ENCODE measurements around the gene CXCL9. TPM values are rescaled to one million over a fixed set of nuclear protein-coding genes. Genes with fewer than 3 reads are reported as not detected.
"Not testable (repeated sequence)": the region's sequence is repeated elsewhere in the genome, so short reads cannot be mapped to it uniquely, and the experiment has no call there.

Gene CXCL9
- total RNA-seq, 1 experiment from 2014 or later = not detected

DNA sequence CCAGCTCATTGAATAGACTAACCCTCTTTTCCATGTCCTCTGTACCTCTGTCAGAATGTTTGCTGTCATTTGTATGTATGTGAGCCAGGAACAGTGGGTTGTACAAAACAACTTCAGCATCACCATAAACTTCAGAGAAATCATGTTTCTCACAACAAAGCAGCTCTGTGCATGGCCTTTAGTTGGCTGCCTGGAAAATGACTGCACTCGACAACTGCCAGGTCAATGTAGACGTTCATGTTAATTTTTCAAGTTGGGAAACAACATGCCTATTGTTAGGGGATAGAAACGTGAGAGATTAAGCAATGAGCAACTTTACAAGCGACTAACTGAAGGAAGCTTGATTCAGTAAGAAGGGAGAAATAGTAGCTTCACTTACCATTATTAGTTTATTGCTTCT, 46.4 kb upstream of the CXCL9 start:
- ATAC-seq = no peak
- no peak overlapping the region for H2AFZ ChIP-seq (ENCODE audit: low read length)
- no peak overlapping the region for H3K4me3 ChIP-seq (ENCODE audit: low read length)
- no peaks in the 10 kb centered on the region for H3K36me3 ChIP-seq (ENCODE audit: low read depth, low read length)
- no peaks in the 10 kb centered on the region for H4K20me1 ChIP-seq (ENCODE audit: low read length)
- H3F3A ChIP-seq (ENCODE audit: low read length, unreplicated experiment) = no peaks in the 10 kb centered on the region
- H3K9me2 ChIP-seq (replicated peaks; ENCODE audit: low read length) = no peaks in the 10 kb centered on the region
- intact Hi-C loops (cut with micrococcal nuclease) = no loop called here
- H3K9me3 ChIP-seq (ENCODE audit: low read length) = no peaks in the 10 kb centered on the region
- no peak overlapping the region for H3K9ac ChIP-seq (ENCODE audit: low read length)
- H3K27me3 ChIP-seq (ENCODE audit: low read length) = 0 out of 2 replicates have a peak, but pooled peaks cover 4% of the 10 kb centered on the region
- H3K4me2 ChIP-seq (ENCODE audit: low read length) = no peak overlapping the region
- H3K79me2 ChIP-seq (ENCODE audit: low read length) = no peaks in the 10 kb centered on the region
- TF ChIP-seq, protein P1, sequence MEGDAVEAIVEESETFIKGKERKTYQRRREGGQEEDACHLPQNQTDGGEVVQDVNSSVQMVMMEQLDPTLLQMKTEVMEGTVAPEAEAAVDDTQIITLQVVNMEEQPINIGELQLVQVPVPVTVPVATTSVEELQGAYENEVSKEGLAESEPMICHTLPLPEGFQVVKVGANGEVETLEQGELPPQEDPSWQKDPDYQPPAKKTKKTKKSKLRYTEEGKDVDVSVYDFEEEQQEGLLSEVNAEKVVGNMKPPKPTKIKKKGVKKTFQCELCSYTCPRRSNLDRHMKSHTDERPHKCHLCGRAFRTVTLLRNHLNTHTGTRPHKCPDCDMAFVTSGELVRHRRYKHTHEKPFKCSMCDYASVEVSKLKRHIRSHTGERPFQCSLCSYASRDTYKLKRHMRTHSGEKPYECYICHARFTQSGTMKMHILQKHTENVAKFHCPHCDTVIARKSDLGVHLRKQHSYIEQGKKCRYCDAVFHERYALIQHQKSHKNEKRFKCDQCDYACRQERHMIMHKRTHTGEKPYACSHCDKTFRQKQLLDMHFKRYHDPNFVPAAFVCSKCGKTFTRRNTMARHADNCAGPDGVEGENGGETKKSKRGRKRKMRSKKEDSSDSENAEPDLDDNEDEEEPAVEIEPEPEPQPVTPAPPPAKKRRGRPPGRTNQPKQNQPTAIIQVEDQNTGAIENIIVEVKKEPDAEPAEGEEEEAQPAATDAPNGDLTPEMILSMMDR (conservative IDR thresholded peaks at IDR 0.05; ENCODE audit: low read depth, low read length) = no peak
- TF ChIP-seq EZH2phosphoT487 (IDR thresholded peaks at IDR 0.05; ENCODE audit: borderline replicate concordance, low read length) (no peak), EZH2 (IDR thresholded peaks at IDR 0.05; ENCODE audit: low read length, unreplicated experiment) (no peak)
- POLR2A ChIA-PET (ENCODE audit: unreplicated experiment) = interaction anchor here (0.6 kb wide), 1 partner anchor 190 kb away, joined by 3 read pairs; no protein-coding TSS in a partner anchor
- BruUV-seq (replicated peaks) = no TSS peak
- H3K27ac ChIP-seq (ENCODE audit: low read length) = no peak overlapping the region
- DNase-seq = no peak
- CTCF ChIA-PET = no interaction called here
- H3K4me1 ChIP-seq (ENCODE audit: insufficient read depth, low read length) = peaks cover 3% of the 10 kb centered on the region; the same call in 1 of the 2 replicates

DNA sequence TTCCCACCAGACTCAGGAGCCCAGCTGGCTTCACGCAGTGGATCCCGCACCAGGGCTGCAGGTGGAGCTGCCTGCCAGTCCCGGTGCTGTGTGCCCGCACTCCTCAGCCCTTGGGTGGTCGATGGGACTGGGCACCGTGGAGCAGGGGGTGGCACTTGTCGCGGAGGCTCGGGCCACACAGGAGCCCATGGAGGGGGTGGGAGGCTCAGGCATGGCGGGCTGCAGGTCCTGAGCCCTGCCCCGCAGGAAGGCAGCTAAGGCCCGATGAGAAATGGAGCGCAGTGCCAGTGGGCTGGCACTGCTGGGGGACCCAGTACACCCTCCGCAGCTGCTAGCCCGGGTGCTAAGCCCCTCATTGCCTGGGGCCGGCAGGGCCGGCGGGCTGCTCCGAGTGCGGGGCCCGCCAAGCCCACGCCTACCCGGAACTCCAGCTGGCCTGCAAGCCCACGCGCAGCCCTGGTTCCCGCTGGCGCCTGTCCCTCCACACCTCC, 43.3 kb upstream of the CXCL9 start:
- H3K79me2 ChIP-seq (ENCODE audit: low read length); intact Hi-C loops (cut with micrococcal nuclease); CTCF ChIA-PET; H3F3A ChIP-seq (ENCODE audit: low read length, unreplicated experiment); H3K36me3 ChIP-seq (ENCODE audit: low read depth, low read length); H3K27me3 ChIP-seq (ENCODE audit: low read length); H3K9ac ChIP-seq (ENCODE audit: low read length); ATAC-seq; POLR2A ChIA-PET (ENCODE audit: unreplicated experiment); BruUV-seq (replicated peaks); H3K9me2 ChIP-seq (replicated peaks; ENCODE audit: low read length); H3K4me2 ChIP-seq (ENCODE audit: low read length); H3K4me1 ChIP-seq (ENCODE audit: insufficient read depth, low read length); H3K4me3 ChIP-seq (ENCODE audit: low read length); DNase-seq; H2AFZ ChIP-seq (ENCODE audit: low read length); H3K9me3 ChIP-seq (ENCODE audit: low read length); H4K20me1 ChIP-seq (ENCODE audit: low read length); H3K27ac ChIP-seq (ENCODE audit: low read length): not testable (repeated sequence)

DNA sequence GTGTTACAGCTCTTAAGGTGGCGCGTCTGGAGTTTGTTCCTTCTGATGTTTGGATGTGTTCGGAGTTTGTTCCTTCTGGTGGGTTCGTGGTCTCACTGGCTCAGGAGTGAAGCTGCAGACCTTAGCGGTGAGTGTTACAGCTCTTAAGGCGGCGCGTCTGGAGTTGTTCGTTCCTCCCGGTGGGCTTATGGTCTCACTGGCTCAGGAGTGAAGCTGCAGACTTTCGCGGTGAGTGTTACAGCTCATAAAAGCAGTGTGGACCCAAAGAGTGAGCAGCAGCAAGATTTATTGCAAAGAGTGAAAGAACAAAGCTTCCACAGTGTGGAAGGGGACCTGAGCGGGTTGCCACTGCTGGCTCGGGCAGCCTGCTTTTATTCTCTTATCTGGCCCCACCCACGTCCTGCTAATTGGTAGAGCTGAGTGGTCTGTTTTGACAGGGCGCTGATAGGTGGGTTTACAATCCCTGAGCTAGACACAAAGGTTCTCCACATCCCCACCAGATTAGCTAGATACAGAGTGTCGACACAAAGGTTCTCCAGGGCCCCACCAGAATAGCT, 42.6 kb upstream of the CXCL9 start:
- BruUV-seq (replicated peaks); H3K79me2 ChIP-seq (ENCODE audit: low read length); H3K27ac ChIP-seq (ENCODE audit: low read length); DNase-seq; H3K9me2 ChIP-seq (replicated peaks; ENCODE audit: low read length); intact Hi-C loops (cut with micrococcal nuclease); H3K9ac ChIP-seq (ENCODE audit: low read length); H3K4me3 ChIP-seq (ENCODE audit: low read length); H3K36me3 ChIP-seq (ENCODE audit: low read depth, low read length); CTCF ChIA-PET; H4K20me1 ChIP-seq (ENCODE audit: low read length); H2AFZ ChIP-seq (ENCODE audit: low read length); H3K4me2 ChIP-seq (ENCODE audit: low read length); POLR2A ChIA-PET (ENCODE audit: unreplicated experiment); H3K9me3 ChIP-seq (ENCODE audit: low read length); H3F3A ChIP-seq (ENCODE audit: low read length, unreplicated experiment); H3K4me1 ChIP-seq (ENCODE audit: insufficient read depth, low read length); ATAC-seq; H3K27me3 ChIP-seq (ENCODE audit: low read length): not testable (repeated sequence)

DNA sequence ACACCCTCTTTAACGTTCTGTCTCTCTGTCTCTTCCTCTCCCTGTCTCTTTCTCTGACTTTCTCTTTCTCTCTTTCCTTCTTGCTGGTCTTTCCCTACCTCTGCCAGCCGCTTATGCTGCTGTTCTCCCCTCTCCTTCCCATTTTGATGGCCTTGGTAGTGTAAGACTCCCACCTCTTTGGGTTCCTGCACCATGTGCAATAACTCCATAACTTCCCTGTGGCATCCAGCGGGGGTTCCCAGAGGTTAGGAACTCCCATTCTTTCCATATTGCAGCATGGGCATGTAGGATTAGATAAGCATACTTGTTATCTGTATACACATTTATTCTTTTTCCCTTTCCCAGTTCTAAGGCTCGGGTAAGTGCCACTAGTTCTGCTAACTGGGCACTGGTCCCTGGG, 37.4 kb upstream of the CXCL9 start:
- H3K4me2 ChIP-seq (ENCODE audit: low read length); ATAC-seq; H3K27ac ChIP-seq (ENCODE audit: low read length); CTCF ChIA-PET; H3K79me2 ChIP-seq (ENCODE audit: low read length); BruUV-seq (replicated peaks); H3K9me3 ChIP-seq (ENCODE audit: low read length); H3K4me1 ChIP-seq (ENCODE audit: insufficient read depth, low read length); H4K20me1 ChIP-seq (ENCODE audit: low read length); H3K9ac ChIP-seq (ENCODE audit: low read length); DNase-seq; H3K36me3 ChIP-seq (ENCODE audit: low read depth, low read length); intact Hi-C loops (cut with micrococcal nuclease); H3K27me3 ChIP-seq (ENCODE audit: low read length); POLR2A ChIA-PET (ENCODE audit: unreplicated experiment); H3F3A ChIP-seq (ENCODE audit: low read length, unreplicated experiment); H3K9me2 ChIP-seq (replicated peaks; ENCODE audit: low read length); H2AFZ ChIP-seq (ENCODE audit: low read length); H3K4me3 ChIP-seq (ENCODE audit: low read length): not testable (repeated sequence)

DNA sequence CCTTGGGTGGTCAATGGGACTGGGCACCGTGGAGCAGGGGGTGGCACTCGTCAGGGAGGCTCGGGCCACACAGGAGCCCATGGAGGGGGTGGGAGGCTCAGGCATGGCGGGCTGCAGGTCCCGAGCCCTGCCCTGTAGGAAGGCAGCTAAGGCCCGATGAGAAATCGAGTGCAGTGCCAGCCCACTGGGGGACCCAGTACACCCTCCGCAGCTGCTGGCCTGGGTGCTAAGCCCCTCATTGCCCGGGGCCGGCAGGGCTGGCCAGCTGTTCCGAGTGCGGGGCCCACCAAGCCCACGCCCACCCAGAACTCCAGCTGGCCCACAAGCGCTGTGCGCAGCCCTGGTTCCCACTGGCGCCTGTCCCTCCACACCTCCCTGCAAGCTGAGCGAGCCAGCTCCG, 36.0 kb upstream of the CXCL9 start:
- H4K20me1 ChIP-seq (ENCODE audit: low read length); BruUV-seq (replicated peaks); H3K27me3 ChIP-seq (ENCODE audit: low read length); H3K4me1 ChIP-seq (ENCODE audit: insufficient read depth, low read length); intact Hi-C loops (cut with micrococcal nuclease); H3K9me3 ChIP-seq (ENCODE audit: low read length); H3K27ac ChIP-seq (ENCODE audit: low read length); H3K36me3 ChIP-seq (ENCODE audit: low read depth, low read length); POLR2A ChIA-PET (ENCODE audit: unreplicated experiment); H3K79me2 ChIP-seq (ENCODE audit: low read length); H3K4me2 ChIP-seq (ENCODE audit: low read length); H3K9me2 ChIP-seq (replicated peaks; ENCODE audit: low read length); H2AFZ ChIP-seq (ENCODE audit: low read length); CTCF ChIA-PET; DNase-seq; H3F3A ChIP-seq (ENCODE audit: low read length, unreplicated experiment); H3K9ac ChIP-seq (ENCODE audit: low read length); ATAC-seq; H3K4me3 ChIP-seq (ENCODE audit: low read length): not testable (repeated sequence)
